HCT116 (cell line): Measurements from ENCODE around the gene MAP3K9.

Experiments
- CTCF ChIP-seq, 3 experiments: fragments of 200-600 bp in 1 of 3; sonication (generic) in 1 of 3; IDR thresholded peaks in 2 of 3; conservative IDR thresholded peaks in 1 of 3; 2 replicates each; pipeline ENCODE4 v1.5.1; 2012 to 2017; ENCODE audit warnings: low read depth in 2 of 3, low read length in 2 of 3, antibody characterized with exemption in 1 of 3, borderline replicate concordance in 1 of 3, control low read depth in 1 of 3, mild to moderate bottlenecking in 1 of 3, mixed read lengths in 1 of 3, mixed run types in 1 of 3, moderate library complexity in 1 of 3; ENCODE audit not compliant: insufficient read depth in 1 of 3
- SP1 ChIP-seq: IDR thresholded peaks from 2 replicates; pipeline ENCODE4 v1.6.1; 2012; ENCODE audit warnings: low read depth
- ZBTB33 ChIP-seq: IDR thresholded peaks from 2 replicates; pipeline ENCODE4 v1.6.1; 2011; ENCODE audit warnings: mild to moderate bottlenecking, low read length, moderate library complexity; ENCODE audit not compliant: insufficient replicate concordance; ENCODE audit errors: extremely low read depth

GRCh38 chr14:70812124-70812818 lies 3.0 kb upstream of the MAP3K9 start:
- TF ChIP-seq CTCF (IDR thresholded peaks at IDR 0.05 in 2 of 3, conservative IDR thresholded peaks at IDR 0.05 in 1 of 3; ENCODE audit: borderline replicate concordance in 1 of 3, insufficient read depth in 1 of 3, low read depth in 2 of 3, low read length in 2 of 3) (no peak), SP1 (no peak), ZBTB33 (no peak)
